K562 (cell line): ENCODE data around the gene TRPV6. TPM values are rescaled to one million over a fixed set of nuclear protein-coding genes. Genes with fewer than 3 reads are reported as not detected.
A peak's percentile ranks its signal among the peaks of the same experiment; 100 is the strongest.

Experiments
- ATAC-seq: fragments of 200-7000 bp; cut with Tn5 transposase; 3 replicates; pipeline ENCODE4 v1.9.1; 2020; ENCODE audit warnings: moderate library complexity
- BruUV-seq: library from RNA; stranded (reverse); fragments of 400-500 nt; replicated peaks from 2 replicates; lab custom pipeline; 2021; lab: Mats Ljungman, UMichigan
- CTCF ChIA-PET: fragments of 300-600 bp; formaldehyde crosslinking; extraction: SDS; loops from one replicate; lab custom pipeline; 2021; ENCODE audit warnings: low intra/inter-chr PET ratio; lab: Yijun Ruan, JAX
- POLR2A ChIA-PET: fragments of 300-600, 350-650 bp; sonication (Branson Sonifier 250); formaldehyde crosslinking; extraction: SDS; loops from one replicate; lab custom pipeline; 2021; ENCODE audit warnings: antibody characterized with exemption, inconsistent platforms; lab: Yijun Ruan, JAX
- DNase-seq, 4 experiments: peaks; one replicate each; pipeline versions ENCODE4 v3.0.0 to v3.0.0-alpha.2; 2011 to 2018; ENCODE audit warnings: low spot score in 3 of 4, mixed read lengths in 3 of 4; ENCODE audit errors: extremely low read depth in 1 of 4
- FAIRE-seq: peaks from 2 replicates; lab custom pipeline; 2011; peaks lifted over from hg19 to GRCh38; lab: Jason Lieb, UNC
- H2AFZ ChIP-seq: 2 replicates; pipeline ENCODE4 v1.6.0; 2011; ENCODE audit warnings: low read depth, low read length, control low read depth, inconsistent platforms
- H3K27ac ChIP-seq: fragments of 200-600 bp; 3 replicates; pipeline ENCODE4 v1.8.0; 2011; ENCODE audit warnings: low read depth, mild to moderate bottlenecking, control low read depth, inconsistent platforms, low read length, moderate library complexity, mixed read lengths; ENCODE audit errors: extremely low read depth
- H3K27me3 ChIP-seq, 2 experiments: fragments of 300-600 bp in 1 of 2; 2 replicates in 1 of 2; 3 replicates in 1 of 2; pipeline versions ENCODE4 v1.6.0 to v1.8.0; 2011; ENCODE audit warnings: inconsistent platforms in 2 of 2, low read length in 2 of 2, mild to moderate bottlenecking in 1 of 2, mixed read lengths in 1 of 2, moderate library complexity in 1 of 2; ENCODE audit not compliant: control insufficient read depth in 2 of 2, insufficient read depth in 2 of 2
- H3K36me3 ChIP-seq: fragments of 300-600 bp; 3 replicates; pipeline ENCODE4 v1.8.0; 2011; ENCODE audit warnings: mild to moderate bottlenecking, low read length, inconsistent platforms; ENCODE audit not compliant: control insufficient read depth, insufficient read depth
- H3K4me1 ChIP-seq, 2 experiments: fragments of 200-600 bp in 1 of 2; replicated peaks in 1 of 2; 2 replicates in 1 of 2; 3 replicates in 1 of 2; pipeline versions ENCODE4 v1.5.1 to v1.8.0; 2011; ENCODE audit warnings: inconsistent platforms in 2 of 2, low read length in 2 of 2, mild to moderate bottlenecking in 1 of 2, mixed read lengths in 1 of 2, moderate library complexity in 1 of 2; ENCODE audit not compliant: control insufficient read depth in 2 of 2, insufficient read depth in 2 of 2
- H3K4me2 ChIP-seq: 2 replicates; pipeline ENCODE4 v1.6.1; 2011; ENCODE audit warnings: low read length, control low read depth, inconsistent platforms, mixed read lengths; ENCODE audit not compliant: insufficient read depth
- H3K4me3 ChIP-seq: fragments of 200-600 bp; sonication (generic), shearing (Covaris generic); 2 replicates; pipeline ENCODE4 v1.5.1; 2016; ENCODE audit warnings: control low read depth, inconsistent platforms
- H3K79me2 ChIP-seq: fragments of 200-600 bp; 3 replicates; pipeline ENCODE4 v1.8.0; 2011; ENCODE audit warnings: low read length, inconsistent platforms; ENCODE audit not compliant: control insufficient read depth, insufficient read depth
- H3K9ac ChIP-seq, 2 experiments: 2 replicates each; pipeline versions ENCODE4 v1.6.0 to v1.6.1; 2011; ENCODE audit warnings: low read depth in 2 of 2, low read length in 2 of 2, control low read depth in 1 of 2, inconsistent platforms in 1 of 2, mild to moderate bottlenecking in 1 of 2, mixed read lengths in 1 of 2; ENCODE audit not compliant: insufficient read depth in 1 of 2
- H3K9me1 ChIP-seq: one replicate; pipeline ENCODE4 v1.6.0; 2011; ENCODE audit warnings: inconsistent platforms, mild to moderate bottlenecking, low read length, moderate library complexity; ENCODE audit not compliant: control insufficient read depth, insufficient read depth
- H3K9me3 ChIP-seq: replicated peaks from 2 replicates; pipeline ENCODE4 v1.5.1; 2011; ENCODE audit warnings: low read depth, low read length, inconsistent platforms; ENCODE audit not compliant: control insufficient read depth, insufficient read depth
- H4K20me1 ChIP-seq: replicated peaks from 2 replicates; pipeline ENCODE4 v1.6.1; 2011; ENCODE audit warnings: low read length, inconsistent platforms, mixed read lengths; ENCODE audit not compliant: control insufficient read depth, insufficient read depth
- CBX1 ChIP-seq: sonication (generic); IDR thresholded peaks from 2 replicates; pipeline ENCODE4 v1.6.1; 2016; ENCODE audit warnings: antibody characterized with exemption, low read depth, mild to moderate bottlenecking
- CREM ChIP-seq: IDR thresholded peaks from 2 replicates; pipeline ENCODE4 v1.6.1; 2014; ENCODE audit warnings: antibody characterized with exemption, low read depth
- FOXM1 ChIP-seq, 2 experiments: fragments of 450-650 bp in 1 of 2; sonication (generic) in 1 of 2; formaldehyde crosslinking in 1 of 2; IDR thresholded peaks; 2 replicates each; pipeline versions ENCODE4 v1.6.1 to v1.9.0; 2017 to 2022; ENCODE audit warnings: low read depth in 2 of 2, mild to moderate bottlenecking in 2 of 2, missing genetic modification reagents in 1 of 2, moderate library complexity in 1 of 2
- GATAD2A ChIP-seq: fragments of 450-650 bp; IDR thresholded peaks from 2 replicates; pipeline ENCODE4 v1.6.1; 2017
- JUND ChIP-seq, 2 experiments: IDR thresholded peaks; 2 replicates in 1 of 2; 3 replicates in 1 of 2; pipeline ENCODE4 v1.6.1; 2011; ENCODE audit warnings: borderline replicate concordance in 2 of 2, low read depth in 2 of 2, low read length in 2 of 2, improper control_type of control experiment in 1 of 2, missing biosample characterization in 1 of 2, missing genetic modification characterization in 1 of 2, missing genetic modification reagents in 1 of 2
- MEIS2 ChIP-seq: fragments of 450-650 bp; IDR thresholded peaks from 2 replicates; pipeline ENCODE4 v1.6.1; 2014; ENCODE audit warnings: mild to moderate bottlenecking; ENCODE audit not compliant: partially characterized antibody
- NR2C2 ChIP-seq, 2 experiments: fragments of 200-800 bp in 1 of 2; sonication (Bioruptor generic) in 1 of 2; sonication (generic) in 1 of 2; formaldehyde crosslinking in 1 of 2; IDR thresholded peaks; 2 replicates each; pipeline versions ENCODE4 v1.6.1 to v1.8.0; 2016 to 2022; ENCODE audit warnings: mild to moderate bottlenecking in 1 of 2, missing compliant biosample characterization in 1 of 2, missing genetic modification characterization in 1 of 2, missing genetic modification reagents in 1 of 2
- PTRF ChIP-seq: fragments of 450-650 bp; IDR thresholded peaks from 2 replicates; pipeline ENCODE4 v1.6.1; 2016; ENCODE audit warnings: mild to moderate bottlenecking, missing genetic modification characterization, missing compliant biosample characterization
- RAD21 ChIP-seq, 2 experiments: fragments of 250-450 bp in 1 of 2; fragments of 450-650 bp in 1 of 2; sonication (Bioruptor Pico) in 1 of 2; formaldehyde crosslinking in 1 of 2; IDR thresholded peaks in 1 of 2; conservative IDR thresholded peaks in 1 of 2; 2 replicates each; pipeline versions ENCODE4 v1.4.0 to v1.8.0; 2020 to 2022; ENCODE audit warnings: mild to moderate bottlenecking in 2 of 2, moderate library complexity in 1 of 2
- SREBF1 ChIP-seq: fragments of 150-350 bp; IDR thresholded peaks from 2 replicates; pipeline ENCODE4 v1.6.1; 2014; ENCODE audit warnings: antibody characterized with exemption, low read depth, low read length, borderline replicate concordance
- TAF15 ChIP-seq: fragments of 200-400 bp; formaldehyde crosslinking; IDR thresholded peaks from 2 replicates; pipeline ENCODE4 v1.6.1; 2017; ENCODE audit warnings: mild to moderate bottlenecking, low read depth, low read length, moderate library complexity
- TGIF2 ChIP-seq: sonication (generic); formaldehyde crosslinking; IDR thresholded peaks from 2 replicates; pipeline ENCODE4 v1.8.1; 2022; ENCODE audit warnings: mild to moderate bottlenecking, missing genetic modification reagents, moderate library complexity
- ZNF121 ChIP-seq: sonication (generic); formaldehyde crosslinking; conservative IDR thresholded peaks from 2 replicates; pipeline ENCODE4 v1.8.0; 2022; ENCODE audit warnings: missing genetic modification reagents
- WGBS: fragments of 100-300 bp; shearing (Covaris generic); methylation state at CpG from one replicate; pipeline ENCODE4 v1.1.6; 2016; ENCODE audit warnings: low coverage, mixed read lengths; ENCODE audit not compliant: insufficient coverage; ENCODE audit errors: missing lambda C conversion rate; 5-methylcytosine and 5-hydroxymethylcytosine counted together
- in situ Hi-C: fragments of 300-500 bp; cut with MboI; formaldehyde crosslinking; loops from 4 replicates; pipeline ENCODE4 v1.15.0; 2018; ENCODE audit warnings: inconsistent platforms, mixed read lengths
- intact Hi-C: fragments of 100-400 bp; cut with micrococcal nuclease; formaldehyde crosslinking; loops from 2 replicates; pipeline ENCODE4 v1.14.2; 2022
- polyA plus RNA-seq, 8 experiments: library from polyadenylated mRNA; depleted of rRNA in 4 of 8; stranded (reverse) in 5 of 8; unstranded in 3 of 8; fragments of >200 nt; fragmentation: Nextera tagmentation in 2 of 8; fragmentation: Illumina TruSeq in 1 of 8; extraction: Ambion mirVana in 2 of 8; extraction: Trizol in 1 of 8; gene quantifications; 2 replicates each; pipeline versions ENCODE4 v1.2.1 to v1.2.3, GENCODE V29; 2011 to 2014; ENCODE audit warnings: inconsistent platforms in 1 of 8, missing spikeins in 1 of 8
- total RNA-seq, 7 experiments: library from RNA; depleted of rRNA in 6 of 7; stranded (reverse); fragments of >200 nt in 6 of 7; fragmentation: Illumina TruSeq in 2 of 7; extraction: Trizol in 2 of 7; gene quantifications; 2 replicates each; pipeline versions ENCODE4 v1.2.1 to v1.2.3, GENCODE V29; 2011 to 2021; ENCODE audit warnings: low replicate concordance in 1 of 7
- TF ChIP-seq, protein P1 (sequence below), 3 experiments: IDR thresholded peaks in 2 of 3; conservative IDR thresholded peaks in 1 of 3; 2 replicates each; pipeline ENCODE4 v1.5.1; 2011 to 2012; ENCODE audit warnings: low read length in 3 of 3, mild to moderate bottlenecking in 3 of 3, control low read depth in 2 of 3, improper control_type of control experiment in 1 of 3, inconsistent platforms in 1 of 3, low read depth in 1 of 3, mixed read lengths in 1 of 3, moderate library complexity in 1 of 3; ENCODE audit not compliant: insufficient read depth in 2 of 3
- TF ChIP-seq, protein P2 (sequence below), 2 experiments: fragments of 450-650 bp in 1 of 2; sonication (generic) in 1 of 2; formaldehyde crosslinking in 1 of 2; IDR thresholded peaks in 1 of 2; conservative IDR thresholded peaks in 1 of 2; 2 replicates each; pipeline versions ENCODE4 v1.6.1 to v1.8.1; 2016 to 2023; ENCODE audit warnings: mild to moderate bottlenecking in 2 of 2, moderate library complexity in 2 of 2, inconsistent platforms in 1 of 2, missing genetic modification reagents in 1 of 2

The TRPV6 gene
- total and polyA plus RNA-seq, 9 of the 15 experiments (the other 6 are each of a cell fraction or from before 2014, with no cell fraction given) = 0.04 to 0.36 (median 0.11) TPM

DNA sequence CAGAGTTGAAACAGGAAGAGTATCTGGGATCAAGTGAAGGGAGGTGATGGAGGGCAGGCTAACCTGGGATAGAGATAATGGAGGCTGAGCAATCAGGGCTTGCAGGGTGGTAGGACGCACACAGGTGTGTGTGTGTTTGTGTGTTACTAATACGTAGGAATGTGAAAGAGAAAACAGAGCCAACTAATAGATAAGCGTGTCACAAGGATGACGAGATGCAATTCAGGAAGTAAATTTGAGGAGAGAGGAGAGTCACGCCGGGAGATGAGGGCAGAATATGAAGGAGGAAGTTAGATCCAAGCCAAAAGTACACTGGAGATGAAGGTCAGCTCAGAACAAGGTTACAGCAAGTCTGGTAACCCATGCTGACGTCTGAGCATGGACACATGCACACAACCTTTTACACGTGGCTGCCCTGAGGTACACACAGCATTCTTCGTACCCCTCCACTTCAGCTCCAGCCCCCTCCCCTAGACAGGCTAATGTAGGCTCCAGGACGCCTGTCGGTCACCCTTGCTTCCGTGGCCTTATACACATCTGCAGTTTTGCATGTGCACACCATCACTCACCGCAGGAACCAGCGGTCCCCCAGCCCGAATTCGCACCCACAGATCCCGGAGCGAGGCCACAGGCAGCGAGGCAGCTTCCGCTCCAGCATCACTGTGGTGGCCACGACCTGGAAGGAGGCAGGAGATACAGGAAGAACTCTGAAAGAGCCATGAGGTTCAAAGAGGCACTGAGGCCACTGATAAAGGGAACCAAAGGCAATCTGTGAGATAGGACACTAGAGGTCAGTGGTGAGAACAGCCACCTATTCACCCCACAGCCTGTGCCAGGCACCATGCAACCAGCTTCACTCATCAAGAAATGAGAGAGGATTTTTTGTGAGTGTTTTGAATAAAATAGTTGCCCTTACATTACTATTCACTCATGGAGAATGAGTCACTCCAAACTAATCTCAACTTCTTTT lies 23.7 kb upstream of the TRPV6 start:
- Histone ChIP-seq H3K79me2 (no peaks in the 10 kb centered on the region), H3K4me2 (peak overlapping the region; percentile 53), H3K27me3 (peaks cover 0 to 22% of the 10 kb centered on the region in 2 experiments; a peak in 3 of 5 replicates), H3K9ac (peak overlapping the region in 1 of 2 experiments; percentile 32; a peak in 1 of 4 replicates), H3K9me3 (0 out of 2 replicates have a peak, but pooled peaks cover 3% of the 10 kb centered on the region), H3K27ac (no peak overlapping the region), H3K36me3 (no peaks in the 10 kb centered on the region), H3K4me1 (peaks cover 4 to 5% of the 10 kb centered on the region in 2 experiments; a peak in 3 of 5 replicates), H2AFZ (peak overlapping the region; percentile 41; the same call in 1 of the 2 replicates), H3K4me3 (no peak overlapping the region), H3K9me1 (no peaks in the 10 kb centered on the region), H4K20me1 (no peaks in the 10 kb centered on the region)
- DNase-seq (peak; percentile 51 to 63 (median 56)), ATAC-seq (peak; percentile 93), FAIRE-seq (peak; percentile 80)
- no TSS peak for BruUV-seq
- POLR2A ChIA-PET = interaction anchor here (0.7 kb wide), 1 partner anchor 116 kb away, joined by 3 read pairs; no protein-coding TSS in a partner anchor
- CTCF ChIA-PET = interaction anchor here (0.6 to 2.1 kb wide), 3 partner anchors 92 to 763 kb away, joined by 3 to 7 read pairs (median 6); no protein-coding TSS in a partner anchor
- in situ Hi-C loops = no loop called here
- 1% methylated on average over 21 of the region's 21 CpGs for WGBS
- intact Hi-C loops = loop anchor here (1.0 kb wide), 1 partner anchor 94 kb away; no protein-coding TSS in a partner anchor
- TF ChIP-seq, protein P1, sequence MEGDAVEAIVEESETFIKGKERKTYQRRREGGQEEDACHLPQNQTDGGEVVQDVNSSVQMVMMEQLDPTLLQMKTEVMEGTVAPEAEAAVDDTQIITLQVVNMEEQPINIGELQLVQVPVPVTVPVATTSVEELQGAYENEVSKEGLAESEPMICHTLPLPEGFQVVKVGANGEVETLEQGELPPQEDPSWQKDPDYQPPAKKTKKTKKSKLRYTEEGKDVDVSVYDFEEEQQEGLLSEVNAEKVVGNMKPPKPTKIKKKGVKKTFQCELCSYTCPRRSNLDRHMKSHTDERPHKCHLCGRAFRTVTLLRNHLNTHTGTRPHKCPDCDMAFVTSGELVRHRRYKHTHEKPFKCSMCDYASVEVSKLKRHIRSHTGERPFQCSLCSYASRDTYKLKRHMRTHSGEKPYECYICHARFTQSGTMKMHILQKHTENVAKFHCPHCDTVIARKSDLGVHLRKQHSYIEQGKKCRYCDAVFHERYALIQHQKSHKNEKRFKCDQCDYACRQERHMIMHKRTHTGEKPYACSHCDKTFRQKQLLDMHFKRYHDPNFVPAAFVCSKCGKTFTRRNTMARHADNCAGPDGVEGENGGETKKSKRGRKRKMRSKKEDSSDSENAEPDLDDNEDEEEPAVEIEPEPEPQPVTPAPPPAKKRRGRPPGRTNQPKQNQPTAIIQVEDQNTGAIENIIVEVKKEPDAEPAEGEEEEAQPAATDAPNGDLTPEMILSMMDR (IDR thresholded peaks at IDR 0.05 in 2 of 3, conservative IDR thresholded peaks at IDR 0.05 in 1 of 3; ENCODE audit: insufficient read depth in 2 of 3, low read depth in 1 of 3, low read length in 3 of 3) = peak; percentile 64 to 73 (median 72)
- TF ChIP-seq TGIF2 (CRISPR knock-in tag) (no peak), ZNF121 (CRISPR knock-in tag) (no peak), TAF15 (no peak), RAD21 (CRISPR knock-in tag; conservative IDR thresholded peaks at IDR 0.05 in 1 of 2, IDR thresholded peaks at IDR 0.05 in 1 of 2) (peak; percentile 52 to 55), FOXM1 (IDR thresholded peaks at IDR 0.05; ENCODE audit: low read depth) (no peak), FOXM1 (CRISPR knock-in tag; IDR thresholded peaks at IDR 0.05; ENCODE audit: low read depth) (peak; percentile 54; the same call in 1 of the 2 replicates), NR2C2 (CRISPR knock-in tag; IDR thresholded peaks at IDR 0.05) (no peak), NR2C2 (tag; IDR thresholded peaks at IDR 0.05) (peak; percentile 35; the same call in 1 of the 2 replicates), JUND (IDR thresholded peaks at IDR 0.05; ENCODE audit: borderline replicate concordance, low read depth, low read length) (no peak), JUND (tag; IDR thresholded peaks at IDR 0.05; ENCODE audit: borderline replicate concordance, low read depth, low read length) (no peak), PTRF (tag) (no peak), MEIS2 (no peak), CBX1 (no peak), CREM (0 out of 2 replicates have a peak, but pooled peaks have one; percentile 15), GATAD2A (no peak), SREBF1 (no peak)
- TF ChIP-seq, protein P2, sequence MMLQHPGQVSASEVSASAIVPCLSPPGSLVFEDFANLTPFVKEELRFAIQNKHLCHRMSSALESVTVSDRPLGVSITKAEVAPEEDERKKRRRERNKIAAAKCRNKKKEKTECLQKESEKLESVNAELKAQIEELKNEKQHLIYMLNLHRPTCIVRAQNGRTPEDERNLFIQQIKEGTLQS (IDR thresholded peaks at IDR 0.05) = no peak
- TF ChIP-seq, protein P2 (CRISPR knock-in tag; conservative IDR thresholded peaks at IDR 0.05) = 0 out of 2 replicates have a peak, but pooled peaks have one; percentile 8
